Left colon (tissue), 2 donors: ENCODE measurements around the gene MCUR1. TPM values are rescaled to one million over a fixed set of nuclear protein-coding genes. Genes with fewer than 3 reads are reported as not detected.

Source experiments
- ATAC-seq: fragments of 200-7000 bp; cut with Tn5 transposase; one replicate; pipeline ENCODE4 v1.9.1; 2020; ENCODE audit warnings: mild to moderate bottlenecking, moderate library complexity
- DNase-seq, 2 donors: peaks; one replicate each; pipeline ENCODE4 v3.0.0-alpha.2; 2020
- intact Hi-C, 2 donors: fragments of 100-400 bp; cut with DNase I in 1 of 2; cut with micrococcal nuclease in 1 of 2; formaldehyde crosslinking; loops; one replicate each; pipeline versions ENCODE4 v1.11.2 to v1.14.0; 2022; cut with DNase I, micrococcal nuclease
- total RNA-seq, 2 donors: library from RNA; stranded (reverse); fragmentation: NEBNext Ultra II Directional; extraction: Animal tissue kit (Norgen Biotek cat#: 25700); gene quantifications; one replicate each; pipeline ENCODE4 v1.2.1, GENCODE V29; 2021
- donor health status: DM: no; HTN: no; CAD: no.
- donor health status: DM: yes; HTN: yes; CAD: no.

Gene MCUR1
- total RNA-seq, 2 donors from 2014 or later = 41.3 to 47.9 TPM

DNA sequence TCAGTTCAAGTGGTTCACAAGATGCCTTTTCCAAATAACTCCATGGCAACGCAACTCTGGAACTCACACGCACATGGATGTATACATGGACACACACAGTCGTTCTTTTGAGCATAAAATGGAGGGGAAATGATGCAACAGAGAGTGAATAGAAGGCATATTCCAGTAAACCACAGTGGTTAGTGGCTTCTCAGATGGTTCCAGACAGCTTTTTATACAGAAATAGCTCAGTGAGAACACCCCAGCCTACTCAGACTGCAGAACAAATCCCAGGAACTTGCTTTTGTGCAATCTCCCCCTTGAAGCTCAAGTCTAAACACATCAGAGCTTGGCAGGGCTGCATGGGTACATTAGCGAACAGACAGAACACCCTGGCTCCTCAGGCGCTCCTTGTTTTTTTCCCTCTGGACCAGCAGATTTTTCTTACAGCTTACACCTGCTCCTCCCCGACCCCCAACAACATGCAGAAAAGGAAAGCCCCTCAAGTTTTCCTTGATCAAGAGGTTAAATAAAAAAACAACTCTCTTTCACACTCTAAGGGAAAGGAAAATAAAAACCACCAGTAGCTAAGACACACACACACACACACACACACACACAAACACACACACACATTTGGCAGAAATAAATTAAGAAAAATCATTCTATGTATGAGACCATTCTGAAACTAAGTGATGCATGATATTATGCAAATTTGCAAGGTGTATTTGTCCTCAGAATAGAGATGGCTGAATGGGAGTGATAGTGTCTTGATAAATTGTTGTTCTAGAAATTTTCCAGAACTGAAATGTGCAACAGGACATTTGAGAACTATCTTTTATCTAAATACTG is 51.5 kb downstream of the MCUR1 start:
- ATAC-seq = no peak
- peak in 1 of 2 donors; percentile 64 for DNase-seq
- intact Hi-C loops = loop anchor here in 1 of 2 donors (10.0 kb wide), 1 partner anchor 148 kb away; the partner anchor contains the start of gene NOL7

DNA sequence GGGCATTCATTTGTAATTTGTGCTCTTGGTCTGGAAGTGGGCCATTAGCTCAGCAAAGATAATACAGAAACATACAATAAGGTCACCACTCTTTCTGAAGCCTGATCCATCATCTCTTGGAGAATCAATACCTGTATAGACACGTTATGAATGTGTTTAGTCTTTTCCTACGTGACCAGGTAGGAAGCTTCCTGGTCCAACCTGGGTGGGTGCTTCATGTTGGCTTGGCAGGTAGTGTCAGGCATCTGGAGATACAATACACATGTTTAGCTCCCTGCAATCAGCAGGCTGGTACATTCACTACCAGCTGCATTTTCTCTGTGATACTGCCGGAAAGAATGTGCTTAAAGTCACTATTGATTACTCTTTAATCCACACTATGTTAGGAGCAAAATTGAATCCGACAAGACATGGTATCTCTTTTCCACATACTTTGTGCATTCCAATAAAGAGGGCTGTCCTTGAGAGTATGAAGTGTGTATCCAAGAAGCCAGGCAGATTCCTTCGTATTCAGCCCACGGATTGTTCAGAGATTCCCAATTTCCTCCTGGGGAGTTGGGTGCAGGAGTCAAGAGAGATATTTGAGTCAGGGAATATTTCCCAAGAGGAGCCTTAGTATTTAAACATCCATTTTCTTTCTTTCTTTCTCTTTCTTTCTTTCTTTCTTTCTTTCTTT is 52.9 kb downstream of the MCUR1 start:
- intact Hi-C loops = loop anchor here in 1 of 2 donors (10.0 kb wide), 1 partner anchor 147 kb away; the partner anchor contains the start of gene NOL7
- DNase-seq (no peak), ATAC-seq (no peak)

DNA sequence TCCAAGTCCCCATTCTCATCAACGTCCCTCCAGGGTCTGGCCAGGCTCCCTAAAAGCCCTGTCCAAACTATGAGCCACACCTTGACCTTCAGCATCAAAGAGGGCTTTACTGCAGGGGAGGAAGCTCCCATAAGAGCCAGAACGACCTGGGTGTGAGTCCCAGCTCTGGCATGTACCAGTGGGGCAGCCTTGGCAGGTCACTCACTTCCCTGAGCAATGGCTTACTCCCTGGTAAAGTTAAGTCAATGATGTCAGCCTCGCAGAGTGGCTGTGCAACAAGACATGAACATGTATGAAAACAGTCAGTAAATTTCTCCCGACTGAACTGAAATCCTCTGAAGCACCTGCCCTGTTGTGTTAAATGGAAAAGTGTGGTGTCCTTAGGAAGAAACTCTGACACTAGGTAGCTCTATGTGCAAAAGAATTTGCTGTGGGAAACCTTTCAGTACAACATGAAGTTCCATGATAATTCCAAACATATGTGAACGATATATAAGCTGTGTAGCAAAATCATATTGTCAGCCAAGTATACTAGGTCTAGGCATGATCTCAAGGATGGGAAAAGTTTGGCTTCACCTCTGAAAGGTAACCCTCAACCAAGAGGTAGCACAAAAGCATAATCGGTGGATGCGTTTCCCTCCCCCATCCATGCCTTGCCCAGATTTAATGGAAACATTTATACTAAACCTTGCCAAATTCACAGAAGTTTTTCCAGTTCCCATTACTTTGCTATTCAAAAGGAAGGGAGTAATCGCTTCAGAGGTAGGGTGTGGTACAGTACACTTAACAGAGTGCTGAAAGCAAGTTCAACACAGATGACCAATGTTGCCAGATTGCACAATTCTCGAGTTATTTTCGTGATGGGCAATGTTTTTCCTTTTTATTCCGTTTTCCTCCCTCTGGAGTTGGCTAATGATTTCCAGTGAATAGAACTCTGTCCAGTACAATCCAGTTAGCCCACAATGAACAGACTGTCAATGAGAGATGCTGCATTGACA is 53.8 kb downstream of the MCUR1 start:
- no peak for DNase-seq
- no peak for ATAC-seq
- intact Hi-C loops = loop anchor here in 1 of 2 donors (10.0 kb wide), 1 partner anchor 146 kb away; the partner anchor contains the start of gene NOL7

DNA sequence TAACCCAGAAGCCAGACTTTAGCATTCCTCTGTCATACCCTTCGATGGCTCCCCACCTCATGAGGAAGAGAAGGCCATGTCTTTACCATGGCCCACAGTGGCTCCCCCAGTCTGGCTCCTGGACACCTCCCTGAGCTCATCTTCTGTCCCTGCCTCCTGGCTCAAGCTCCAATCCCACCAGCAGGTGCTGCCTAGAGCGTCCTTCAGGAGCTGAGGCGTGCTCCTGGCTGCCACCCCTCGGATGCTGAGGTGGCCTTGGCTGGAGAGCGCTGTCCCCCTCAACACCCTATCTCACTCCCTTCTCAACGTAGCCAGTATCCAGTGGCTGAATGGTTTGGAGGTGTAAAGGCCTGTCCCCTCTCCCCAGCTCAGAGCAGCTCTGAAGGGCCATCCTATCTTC is 55.3 kb downstream of the MCUR1 start:
- ATAC-seq (no peak), DNase-seq (no peak)
- intact Hi-C loops = no loop called here

DNA sequence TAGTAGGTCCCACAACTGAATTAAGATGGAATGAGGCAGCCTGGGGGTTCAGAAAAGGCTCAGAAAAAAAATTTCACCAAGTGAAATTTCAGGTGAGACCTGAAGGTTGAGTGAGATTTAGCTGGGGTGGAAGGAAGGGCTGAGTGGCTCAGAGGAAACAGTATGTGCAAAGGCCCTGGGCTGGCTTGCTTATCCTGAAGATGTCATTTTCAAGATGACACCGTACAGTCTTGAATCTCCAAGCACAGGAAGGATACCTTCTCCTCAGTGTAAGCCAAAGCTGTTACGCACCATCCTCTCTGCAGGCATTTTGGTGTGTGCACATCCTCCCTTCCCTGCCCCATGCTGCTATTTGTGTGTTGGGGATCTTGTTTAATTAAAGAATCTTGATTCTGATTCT is 59.7 kb downstream of the MCUR1 start:
- DNase-seq (no peak), ATAC-seq (no peak)
- intact Hi-C loops = no loop called here

DNA sequence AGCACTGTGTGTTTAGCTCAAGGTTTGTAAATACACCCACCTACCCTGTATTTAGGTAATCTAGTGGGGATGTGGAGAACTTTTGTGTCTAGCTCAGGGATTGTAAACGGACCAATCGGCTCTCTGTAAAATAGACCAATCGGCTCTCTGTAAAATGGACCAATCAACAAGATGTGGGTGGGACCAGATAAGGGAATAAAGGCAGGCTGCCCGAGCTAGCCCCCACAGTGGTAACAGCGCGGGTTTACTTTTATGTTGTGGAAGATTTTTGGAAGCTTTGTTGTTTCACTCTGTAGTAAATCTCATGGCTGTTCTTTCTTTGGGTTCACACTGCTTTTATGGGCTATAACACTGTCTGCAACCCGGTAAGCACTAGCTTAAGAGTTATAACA is 70.6 kb downstream of the MCUR1 start:
- DNase-seq (no peak), ATAC-seq (no peak)
- intact Hi-C loops = no loop called here

DNA sequence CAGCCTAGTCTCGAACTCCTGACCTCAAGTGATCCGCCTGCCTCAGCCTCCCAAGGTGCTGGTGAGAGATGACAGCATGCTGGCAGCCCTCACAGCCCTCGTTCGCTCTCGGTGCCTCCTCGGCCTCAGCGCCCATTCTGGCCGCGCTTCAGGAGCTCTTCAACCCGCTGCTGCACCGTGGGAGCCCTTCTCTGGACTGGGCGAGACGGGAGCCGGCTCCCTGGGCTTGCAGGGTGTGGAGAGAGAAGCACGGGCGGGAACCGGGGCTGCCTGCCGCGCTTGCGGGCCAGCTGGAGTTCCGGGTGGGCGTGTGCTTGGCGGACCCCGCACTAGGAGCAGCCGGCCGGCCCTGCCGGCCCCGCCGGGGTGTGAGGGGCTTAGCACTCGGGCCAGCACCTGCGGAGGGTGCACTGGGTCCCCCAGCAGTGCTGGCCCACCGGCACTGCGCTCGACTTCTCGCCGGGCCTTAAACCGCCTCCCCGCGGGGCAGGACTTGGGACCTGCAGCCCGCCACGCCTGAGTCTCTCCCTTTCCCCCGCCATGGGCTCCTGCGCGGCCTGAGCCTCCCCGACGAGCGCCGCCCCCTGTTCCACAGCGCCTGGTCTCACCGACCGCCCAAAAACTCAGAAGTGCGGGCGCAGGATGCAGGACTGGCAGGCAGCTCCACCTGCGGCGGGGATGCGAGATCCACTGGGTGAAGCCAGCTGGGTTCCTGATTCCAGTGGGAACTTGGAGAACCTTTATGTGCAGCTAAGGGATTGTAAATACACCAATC is 71.2 kb downstream of the MCUR1 start:
- intact Hi-C loops = no loop called here
- ATAC-seq (no peak), DNase-seq (no peak)

DNA sequence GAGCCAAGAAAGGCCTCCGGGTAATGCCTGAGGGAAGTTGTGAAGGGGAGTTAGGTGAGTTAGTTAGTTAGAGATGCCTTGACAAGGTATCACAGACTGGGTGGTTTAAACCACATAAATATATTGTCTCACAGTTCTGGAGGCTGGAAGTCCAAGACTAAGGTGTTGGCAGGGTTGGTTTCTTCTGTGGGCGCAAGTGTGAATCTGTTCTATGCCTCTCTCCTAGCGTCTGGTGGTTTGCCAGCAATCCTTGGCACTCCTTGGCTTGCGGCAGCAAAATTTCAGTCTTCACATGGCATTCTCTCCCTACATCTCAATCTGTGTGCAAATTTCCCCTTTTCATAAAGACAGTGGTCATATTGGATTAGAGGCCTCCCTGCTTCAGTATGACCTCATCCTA is 73.0 kb downstream of the MCUR1 start:
- ATAC-seq (no peak), DNase-seq (no peak)
- intact Hi-C loops = no loop called here

Other genes with a start within 250 kb of the MCUR1 start
- gene SIRT5, start 240.0 kb downstream of the MCUR1 start, total RNA-seq = 10 to 100 TPM; 13.0 to 16.5 TPM
- gene NOL7, start 199.2 kb downstream of the MCUR1 start, total RNA-seq = 10 to 100 TPM; 49.5 to 55.6 TPM
- 10 to 100 TPM; 32.5 to 33.9 TPM for gene RANBP9, start 102.7 kb downstream of the MCUR1 start, total RNA-seq
- gene RNF182, start 110.4 kb upstream of the MCUR1 start, total RNA-seq = under 1 TPM in 1 of 2 donors, not detected in 1; 0.06 TPM